ENCODE measurements around the gene ARHGAP15.

DNA sequence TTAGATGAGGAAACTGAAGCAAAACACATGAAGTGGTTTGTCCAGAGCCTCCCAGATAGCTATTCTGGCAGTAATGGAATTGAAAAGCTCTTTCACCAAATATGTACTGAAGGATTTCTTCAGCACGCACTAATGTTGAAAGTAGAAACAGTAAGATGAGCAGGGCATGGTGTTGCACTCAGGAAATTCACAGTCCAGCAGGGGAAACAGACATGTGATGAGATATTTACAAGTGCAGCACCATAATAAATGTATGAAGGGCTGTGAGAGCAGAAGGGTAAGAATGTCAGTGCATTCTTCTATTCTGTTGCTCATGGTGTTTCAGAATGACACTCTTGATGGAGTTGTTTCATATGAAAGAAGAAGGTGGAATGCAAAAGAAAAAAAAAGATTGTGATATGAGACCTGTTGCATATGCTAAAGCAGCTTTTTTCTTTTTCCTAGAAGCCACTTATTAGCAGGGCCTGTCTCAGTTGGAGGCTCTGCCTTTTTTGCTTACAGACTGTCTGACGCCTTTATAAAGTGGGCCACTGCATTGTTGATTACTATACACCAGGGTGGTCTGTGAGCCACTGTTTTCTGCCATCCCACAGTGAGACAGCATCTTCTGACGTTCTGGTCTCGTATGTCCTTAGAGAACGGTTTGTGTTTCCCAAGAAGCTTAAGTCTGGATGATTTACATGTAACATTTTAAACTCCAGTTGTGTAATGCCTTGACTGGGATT is 516.9 kb downstream of the ARHGAP15 start:
- TF ChIP-seq, protein P1, sequence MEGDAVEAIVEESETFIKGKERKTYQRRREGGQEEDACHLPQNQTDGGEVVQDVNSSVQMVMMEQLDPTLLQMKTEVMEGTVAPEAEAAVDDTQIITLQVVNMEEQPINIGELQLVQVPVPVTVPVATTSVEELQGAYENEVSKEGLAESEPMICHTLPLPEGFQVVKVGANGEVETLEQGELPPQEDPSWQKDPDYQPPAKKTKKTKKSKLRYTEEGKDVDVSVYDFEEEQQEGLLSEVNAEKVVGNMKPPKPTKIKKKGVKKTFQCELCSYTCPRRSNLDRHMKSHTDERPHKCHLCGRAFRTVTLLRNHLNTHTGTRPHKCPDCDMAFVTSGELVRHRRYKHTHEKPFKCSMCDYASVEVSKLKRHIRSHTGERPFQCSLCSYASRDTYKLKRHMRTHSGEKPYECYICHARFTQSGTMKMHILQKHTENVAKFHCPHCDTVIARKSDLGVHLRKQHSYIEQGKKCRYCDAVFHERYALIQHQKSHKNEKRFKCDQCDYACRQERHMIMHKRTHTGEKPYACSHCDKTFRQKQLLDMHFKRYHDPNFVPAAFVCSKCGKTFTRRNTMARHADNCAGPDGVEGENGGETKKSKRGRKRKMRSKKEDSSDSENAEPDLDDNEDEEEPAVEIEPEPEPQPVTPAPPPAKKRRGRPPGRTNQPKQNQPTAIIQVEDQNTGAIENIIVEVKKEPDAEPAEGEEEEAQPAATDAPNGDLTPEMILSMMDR (IDR thresholded peaks at IDR 0.05), result no peak
- TF ChIP-seq ZFX (IDR thresholded peaks at IDR 0.05; ENCODE audit: borderline replicate concordance), result no peak

Data from 22Rv1 (cell line).